Measurements from ENCODE around the gene TMEM184B.
"Not testable (repeated sequence)": the region's sequence is repeated elsewhere in the genome, so short reads cannot be mapped to it uniquely, and the experiment has no call there.

The TMEM184B gene

DNA sequence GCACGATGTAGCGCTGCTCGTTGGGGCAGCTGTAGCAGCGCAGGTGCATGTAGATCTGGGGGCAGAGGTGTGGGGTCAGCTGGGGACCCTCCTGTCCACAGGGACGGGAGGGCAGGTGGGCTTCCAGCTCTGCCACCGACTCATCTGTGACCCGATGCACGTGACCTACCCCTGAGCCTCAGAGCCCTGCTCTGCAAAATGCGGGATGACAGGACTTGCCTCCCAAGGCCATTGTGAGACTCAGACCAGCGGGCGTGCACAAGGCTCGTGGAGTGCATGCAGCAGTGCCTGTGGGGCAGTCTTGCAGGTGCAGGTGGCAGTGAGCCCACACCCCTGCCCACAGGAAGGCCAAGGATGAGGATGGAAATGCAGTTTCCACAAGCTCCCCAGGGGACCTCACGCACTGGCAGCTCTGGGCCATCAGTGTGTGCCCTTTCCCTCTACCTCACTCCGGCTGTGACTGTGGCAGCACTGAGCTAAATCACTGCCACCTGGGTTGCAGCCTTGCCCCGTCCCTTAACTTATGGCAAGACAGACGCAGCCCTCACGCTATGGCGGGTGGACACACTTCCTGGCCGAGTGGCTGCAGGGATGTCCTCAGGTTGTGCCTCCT, 26.7 kb downstream of the TMEM184B start:
- DNase-seq = no peak

- DNase-seq = no peak
Measured at GRCh38 chr22:38244106-38244505, 28.7 kb downstream of the TMEM184B start.

DNA sequence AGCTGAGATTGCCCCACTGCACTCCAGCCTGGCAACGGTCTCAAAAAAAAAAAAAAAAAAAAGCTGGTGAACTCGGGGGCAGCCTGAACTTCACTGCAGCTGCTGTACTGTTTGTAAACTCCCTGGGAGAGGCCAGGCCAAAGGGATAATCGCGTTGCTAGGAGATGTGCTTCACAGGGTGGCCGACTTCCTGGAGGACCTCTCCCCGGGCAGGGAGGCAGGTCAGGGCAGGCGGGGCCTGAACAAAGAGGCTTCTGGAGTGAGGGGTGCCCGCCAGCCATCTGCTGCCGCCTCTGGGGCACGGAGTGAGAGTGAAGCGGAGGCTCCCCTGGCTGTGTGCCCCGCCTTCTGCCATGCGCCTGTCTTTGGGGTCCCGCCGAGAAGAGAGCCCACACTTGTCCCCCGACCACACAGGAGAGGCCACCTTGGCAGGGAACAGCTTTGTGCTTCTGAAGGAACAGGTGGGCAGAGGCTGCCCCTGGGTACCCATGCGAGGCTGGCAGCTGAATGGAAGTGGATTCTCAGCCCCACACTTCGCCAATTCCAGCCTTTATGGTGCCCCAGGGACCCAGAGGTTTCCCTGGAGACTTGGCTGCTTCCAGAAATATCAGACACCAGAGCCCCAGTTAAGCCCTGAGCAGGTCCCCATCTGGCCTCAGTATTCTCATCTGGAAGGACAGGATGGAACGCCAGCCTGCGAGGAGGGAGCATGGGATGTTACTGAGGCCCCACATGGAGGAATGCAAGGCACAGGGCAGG, 29.6 kb downstream of the TMEM184B start:
- DNase-seq = peak; percentile 22 to 44

DNA sequence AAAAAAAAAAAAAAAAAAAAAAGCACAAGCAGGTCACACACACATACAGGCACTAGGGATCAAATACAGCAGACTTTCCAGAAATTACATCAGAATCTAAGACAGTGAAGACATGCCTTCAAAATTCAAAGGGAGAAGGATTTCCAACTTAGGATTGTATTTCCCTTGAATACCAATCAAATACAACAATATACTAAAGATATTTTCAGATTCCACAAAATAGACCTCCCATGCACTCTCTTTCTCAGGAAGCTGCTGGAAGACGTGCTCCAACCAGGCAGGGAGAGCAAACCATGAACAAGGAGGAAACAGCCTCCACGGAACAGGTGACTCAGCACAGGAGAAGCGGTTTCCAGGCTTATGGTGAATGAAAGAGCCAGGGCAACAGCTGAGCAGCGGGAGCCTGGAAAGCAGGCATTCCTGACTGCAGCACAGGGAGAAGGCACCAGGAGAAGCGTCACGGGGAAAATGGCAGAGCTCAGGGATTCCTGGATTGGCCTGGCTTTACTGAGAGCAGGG, 32.0 kb downstream of the TMEM184B start:
- DNase-seq = no peak

DNA sequence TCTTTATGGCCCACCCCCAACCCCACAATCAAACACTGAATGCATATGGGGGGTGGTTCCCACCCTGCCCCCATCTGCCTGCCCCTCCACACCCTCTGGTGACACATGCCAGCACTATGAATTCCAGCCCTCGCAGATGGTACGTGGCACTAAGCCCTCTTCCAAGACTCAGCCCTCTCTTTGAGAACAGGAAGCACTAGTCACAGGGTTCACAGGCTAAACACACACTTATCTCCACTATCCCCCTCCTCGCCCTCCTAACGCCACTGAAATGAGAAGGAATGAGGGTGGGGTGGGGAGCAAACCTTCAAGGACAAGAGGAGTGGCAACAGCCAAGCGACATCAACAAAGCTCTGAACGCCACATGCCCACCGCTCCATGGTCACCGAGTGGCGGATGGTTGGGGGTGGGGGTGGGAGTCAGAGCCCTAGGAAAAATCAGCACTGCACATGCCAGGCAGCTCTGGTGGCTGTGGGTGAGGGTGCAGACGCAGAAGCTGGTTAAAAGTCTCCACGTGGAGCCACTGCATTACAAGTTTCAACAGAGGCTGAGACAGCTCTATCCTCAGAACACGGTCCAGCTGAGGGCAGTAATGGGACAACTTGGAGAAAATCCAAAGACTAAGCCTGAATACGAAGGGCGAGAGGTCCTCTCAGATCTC, 33.6 kb downstream of the TMEM184B start:
- DNase-seq = no peak

DNA sequence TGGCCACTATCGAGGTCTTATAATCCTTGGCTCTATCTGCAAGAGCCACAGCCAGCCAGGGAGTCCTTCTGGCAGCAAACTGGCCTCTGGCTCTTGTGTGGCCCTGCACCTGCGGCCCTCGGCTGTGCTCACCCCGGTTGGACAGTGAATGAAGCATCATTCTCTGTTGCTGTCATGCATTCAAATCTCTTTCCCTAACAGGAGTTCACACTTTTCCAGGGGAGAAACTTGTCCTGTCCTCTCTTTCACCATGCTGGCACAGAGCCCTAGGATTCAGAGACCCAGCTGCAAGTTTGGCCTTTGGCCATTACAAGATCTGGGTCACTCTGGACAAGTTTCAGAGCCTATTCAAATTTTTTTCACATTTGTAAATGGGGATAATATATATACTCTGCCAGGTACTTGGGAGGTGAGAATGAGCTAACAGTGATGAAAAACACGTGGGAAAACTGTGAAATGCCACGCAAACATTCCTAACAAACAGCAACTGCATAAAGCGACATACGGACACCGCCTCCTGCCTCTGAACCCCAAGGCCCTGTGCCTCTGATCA, 34.2 kb downstream of the TMEM184B start:
- DNase-seq = no peak

- DNase-seq = no peak
Measured at GRCh38 chr22:38236786-38237185, 36.0 kb downstream of the TMEM184B start.

- DNase-seq = no peak
Measured at GRCh38 chr22:38235240-38235850, 37.5 kb downstream of the TMEM184B start.

DNA sequence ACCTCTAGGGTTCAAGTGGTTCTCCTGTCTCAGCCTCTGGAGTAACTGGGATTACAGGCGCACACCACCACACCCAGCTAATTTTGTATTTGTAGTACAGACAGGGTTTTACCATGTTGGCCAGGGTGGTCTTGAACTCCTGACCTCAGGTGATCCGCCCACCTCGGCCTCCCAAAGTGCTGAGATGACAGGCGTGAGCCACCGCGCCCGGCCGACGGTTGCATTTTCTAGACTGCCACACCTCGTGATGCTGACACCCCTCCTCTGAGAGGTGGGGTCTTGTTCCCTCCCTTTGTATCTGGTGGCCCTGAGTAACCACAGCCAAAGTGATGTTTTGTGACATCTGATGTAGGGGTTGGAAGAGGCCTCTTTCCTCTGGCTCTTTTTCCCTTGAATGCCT, 39.0 kb downstream of the TMEM184B start:
- not testable (repeated sequence) for DNase-seq

GRCh38 chr22:38233427-38233826, 39.4 kb downstream of the TMEM184B start:
- DNase-seq = no peak

- DNase-seq = no peak
Measured at GRCh38 chr22:38232196-38232595, 40.6 kb downstream of the TMEM184B start.

DNA sequence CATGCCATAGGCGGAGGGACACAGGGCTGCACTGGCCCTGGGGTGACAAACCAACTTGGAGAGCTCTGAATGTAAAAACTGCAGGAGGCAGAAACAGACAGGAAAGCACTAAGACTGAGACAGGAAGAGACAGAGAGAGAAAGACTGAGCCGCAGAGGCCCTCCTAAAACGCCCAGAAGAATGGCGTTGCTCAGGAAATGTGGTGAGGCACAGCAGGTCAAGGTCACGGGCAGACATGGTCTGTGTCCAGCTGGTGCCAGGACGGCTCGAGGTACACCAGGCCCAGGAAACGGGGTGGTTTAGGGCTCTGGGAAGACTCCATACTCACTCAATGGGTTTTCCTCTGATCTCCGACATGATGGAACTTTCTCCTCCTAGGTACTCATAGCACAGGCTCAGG, 41.9 kb downstream of the TMEM184B start:
- no peak for DNase-seq

DNA sequence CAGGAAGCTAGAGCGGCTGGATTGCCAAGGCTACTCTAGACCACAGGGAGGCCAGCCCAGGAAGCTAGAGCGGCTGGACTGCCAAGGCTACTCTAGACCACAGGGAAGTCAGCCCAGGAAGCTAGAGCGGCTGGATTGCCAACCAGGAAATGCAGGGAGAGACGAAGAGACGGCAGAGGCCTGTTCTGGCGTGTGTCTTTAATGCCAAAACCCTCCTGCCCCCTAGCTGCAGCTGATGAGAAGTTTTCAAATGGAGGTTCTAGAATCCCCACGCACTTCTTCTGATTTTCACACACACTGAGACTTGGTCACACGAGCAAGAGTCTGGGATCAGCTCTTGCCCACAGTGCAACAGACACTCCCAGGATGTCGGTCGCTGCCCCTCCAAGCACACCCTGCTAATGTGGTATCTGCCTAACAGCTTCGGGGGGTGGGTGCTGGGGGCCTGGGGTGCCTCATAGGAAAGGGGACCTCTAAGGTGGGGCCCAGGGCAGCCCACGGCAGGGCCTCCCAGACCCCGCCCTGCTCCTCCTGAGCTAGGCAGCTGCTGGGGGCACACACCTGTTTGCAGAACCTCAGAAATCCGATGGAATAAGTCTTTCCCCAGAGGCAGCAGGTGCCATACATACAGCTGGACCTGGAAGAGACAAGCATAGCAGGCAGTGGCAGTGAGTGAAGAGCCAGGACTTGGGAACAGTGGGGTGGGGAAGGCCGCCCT, 42.5 kb downstream of the TMEM184B start:
- DNase-seq = no peak

- DNase-seq = no peak
Measured at GRCh38 chr22:38228873-38229740, 43.7 kb downstream of the TMEM184B start.

DNA sequence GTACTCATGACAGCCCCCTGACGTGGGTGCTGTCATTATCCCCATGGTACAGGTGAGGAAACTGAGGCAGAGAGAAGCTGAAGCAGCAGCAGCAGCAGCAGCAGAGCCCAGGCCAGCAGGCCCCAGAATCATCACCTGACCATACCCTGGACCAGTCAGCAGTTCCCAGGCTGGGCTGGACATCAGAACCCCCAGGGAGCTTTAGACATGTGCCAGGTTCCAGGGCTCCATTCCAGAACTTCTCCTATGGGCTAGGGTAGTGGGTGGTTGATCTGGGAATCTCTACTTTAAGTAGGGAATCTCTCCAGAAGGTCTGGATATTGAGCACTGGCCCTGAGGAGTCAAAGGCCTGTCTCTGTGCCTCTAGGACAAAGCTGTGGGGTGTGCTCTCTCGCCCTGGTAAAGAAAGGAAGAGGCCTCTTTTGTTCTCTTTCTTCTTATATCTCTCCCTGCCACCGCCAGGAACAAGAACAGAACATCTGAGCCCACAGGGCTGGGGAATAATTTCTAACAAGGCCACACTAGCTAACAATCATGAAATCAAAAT, 44.4 kb downstream of the TMEM184B start:
- DNase-seq = no peak

- no peak for DNase-seq
Measured at GRCh38 chr22:38226853-38227649, 45.8 kb downstream of the TMEM184B start.

- no peak for DNase-seq
Measured at GRCh38 chr22:38223289-38223960, 49.4 kb downstream of the TMEM184B start.

GRCh38 chr22:38222797-38223119, 50.1 kb downstream of the TMEM184B start:
- DNase-seq = no peak

DNA sequence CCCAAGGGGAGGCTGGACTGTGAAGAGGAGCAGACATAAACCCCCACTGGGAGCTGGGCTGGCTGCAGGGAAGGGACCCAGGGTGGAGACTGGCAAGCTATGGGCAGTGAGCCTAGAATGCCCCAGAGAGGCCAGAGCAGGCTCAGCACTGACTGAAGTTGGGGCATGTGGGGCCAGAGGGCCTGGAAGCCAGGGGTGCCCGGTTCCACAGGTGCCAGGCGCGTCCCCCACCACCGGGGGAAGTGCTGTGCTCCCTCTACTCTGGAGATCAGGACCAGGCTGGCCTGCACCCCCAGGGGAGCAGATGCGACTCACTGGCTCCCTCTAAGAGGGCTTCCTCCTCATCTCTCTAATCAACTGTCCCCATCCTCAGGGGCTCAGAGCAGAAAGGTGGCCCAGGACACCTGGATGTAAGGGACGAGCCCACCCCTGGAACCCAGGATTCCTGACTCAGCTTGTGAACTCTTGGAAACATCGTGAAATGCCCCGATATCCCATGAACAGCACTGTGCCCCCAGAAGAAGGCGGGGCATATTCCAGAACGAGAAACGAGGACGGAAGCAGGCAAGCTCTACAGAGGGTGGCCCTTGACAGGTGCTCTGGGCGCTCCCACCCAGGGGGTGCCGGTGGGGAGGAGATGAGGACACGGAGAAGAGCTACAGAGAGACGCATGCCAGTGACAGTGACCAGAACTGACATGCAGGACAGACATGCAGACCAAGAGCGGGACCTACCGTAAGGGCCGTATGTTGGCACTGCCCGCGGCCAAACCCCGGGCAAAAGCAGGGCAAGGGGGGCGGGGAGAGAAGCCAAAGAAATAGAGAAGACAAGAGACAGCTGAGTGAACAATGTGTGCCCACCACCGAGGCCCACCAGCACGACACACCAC, 50.7 kb downstream of the TMEM184B start:
- DNase-seq = no peak
